Mucosa of descending colon (tissue), 3 donors: Measurements from ENCODE around the gene IL16. TPM values are rescaled to one million over a fixed set of nuclear protein-coding genes. Genes with fewer than 3 reads are reported as not detected.

ENCODE experiments used
- ATAC-seq: fragments of 200-7000 bp; cut with Tn5 transposase; one replicate; pipeline ENCODE4 v1.9.1; 2020; ENCODE audit warnings: mild to moderate bottlenecking, moderate library complexity
- DNase-seq, 3 donors: peaks; one replicate each; pipeline ENCODE4 v3.0.0-alpha.2; 2020
- H3K36me3 ChIP-seq: fragments of 200-600 bp; one replicate; pipeline ENCODE4 v1.8.0; 2021; ENCODE audit warnings: low read depth, mild to moderate bottlenecking
- H3K4me1 ChIP-seq: fragments of 200-600 bp; one replicate; pipeline ENCODE4 v1.8.0; 2021; ENCODE audit warnings: low read depth, mild to moderate bottlenecking
- H3K4me3 ChIP-seq: fragments of 200-600 bp; one replicate; pipeline ENCODE4 v1.8.0; 2021; ENCODE audit warnings: mild to moderate bottlenecking
- H3K9me3 ChIP-seq: fragments of 200-600 bp; one replicate; pipeline ENCODE4 v1.8.0; 2021; ENCODE audit warnings: mild to moderate bottlenecking
- intact Hi-C, 2 donors: fragments of 100-400 bp; cut with DNase I in 1 of 2; cut with micrococcal nuclease in 1 of 2; formaldehyde crosslinking; loops; one replicate each; pipeline versions ENCODE4 v1.11.0 to v1.11.1; 2022; cut with DNase I, micrococcal nuclease
- total RNA-seq, 3 donors: library from RNA; stranded (reverse); fragmentation: NEBNext Ultra II Directional in 2 of 3; extraction: Animal tissue kit (Norgen Biotek cat#: 25700) in 2 of 3; gene quantifications; one replicate each; pipeline versions ENCODE4 v1.2.1 to v1.2.4, GENCODE V29; 2021 to 2023
- TF ChIP-seq, protein P1 (sequence below): fragments of 200-600 bp; IDR thresholded peaks from one replicate; pipeline ENCODE4 v1.8.0; 2022; ENCODE audit warnings: antibody characterized with exemption, mild to moderate bottlenecking
- donor health status: DM: no; HTN: no; CAD: no; lungs with moderate emphysema.
- donor health status: DM: no; HTN: no; CAD: no.
- donor health status: DM: no; HTN: yes; CAD: no.

Gene IL16
- total RNA-seq, 3 donors from 2014 or later: 6.2 to 9.5 (median 8.4) TPM

DNA sequence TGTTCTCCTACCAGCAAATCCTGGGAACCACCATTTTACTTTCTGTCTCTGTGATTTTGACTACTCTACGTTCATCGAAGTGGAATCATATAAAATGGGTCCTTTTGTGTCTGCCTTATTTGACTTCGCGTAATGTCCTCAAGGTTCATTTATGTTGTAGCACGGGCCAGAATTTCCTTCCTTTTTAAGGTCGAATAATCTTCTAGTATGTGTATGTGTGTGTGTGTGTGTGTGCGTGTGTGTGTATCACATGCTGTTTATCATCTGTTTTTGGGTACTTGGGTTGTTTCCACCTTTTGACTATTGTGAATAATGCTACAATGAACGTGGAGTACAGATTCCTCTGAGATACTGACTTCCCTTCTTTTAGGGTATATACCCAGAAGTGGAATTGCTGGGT lies 91.9 kb downstream of the IL16 start:
- no peaks in the 10 kb centered on the region for H3K4me1 ChIP-seq
- H3K9me3 ChIP-seq: no peaks in the 10 kb centered on the region
- H3K36me3 ChIP-seq: no peaks in the 10 kb centered on the region
- TF ChIP-seq, protein P1, sequence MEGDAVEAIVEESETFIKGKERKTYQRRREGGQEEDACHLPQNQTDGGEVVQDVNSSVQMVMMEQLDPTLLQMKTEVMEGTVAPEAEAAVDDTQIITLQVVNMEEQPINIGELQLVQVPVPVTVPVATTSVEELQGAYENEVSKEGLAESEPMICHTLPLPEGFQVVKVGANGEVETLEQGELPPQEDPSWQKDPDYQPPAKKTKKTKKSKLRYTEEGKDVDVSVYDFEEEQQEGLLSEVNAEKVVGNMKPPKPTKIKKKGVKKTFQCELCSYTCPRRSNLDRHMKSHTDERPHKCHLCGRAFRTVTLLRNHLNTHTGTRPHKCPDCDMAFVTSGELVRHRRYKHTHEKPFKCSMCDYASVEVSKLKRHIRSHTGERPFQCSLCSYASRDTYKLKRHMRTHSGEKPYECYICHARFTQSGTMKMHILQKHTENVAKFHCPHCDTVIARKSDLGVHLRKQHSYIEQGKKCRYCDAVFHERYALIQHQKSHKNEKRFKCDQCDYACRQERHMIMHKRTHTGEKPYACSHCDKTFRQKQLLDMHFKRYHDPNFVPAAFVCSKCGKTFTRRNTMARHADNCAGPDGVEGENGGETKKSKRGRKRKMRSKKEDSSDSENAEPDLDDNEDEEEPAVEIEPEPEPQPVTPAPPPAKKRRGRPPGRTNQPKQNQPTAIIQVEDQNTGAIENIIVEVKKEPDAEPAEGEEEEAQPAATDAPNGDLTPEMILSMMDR: no peak
- intact Hi-C loops: no loop called here
- DNase-seq (no peak), ATAC-seq (no peak)
- H3K4me3 ChIP-seq: no peak overlapping the region

- ATAC-seq: no peak
- no peaks in the 10 kb centered on the region for H3K36me3 ChIP-seq
- H3K4me3 ChIP-seq: no peak overlapping the region
- no peaks in the 10 kb centered on the region for H3K9me3 ChIP-seq
- intact Hi-C loops: no loop called here
- DNase-seq: no peak
- H3K4me1 ChIP-seq: no peaks in the 10 kb centered on the region
- TF ChIP-seq, protein P1: no peak
Observed at GRCh38 chr15:81289910-81290309, 93.2 kb downstream of the IL16 start.

- TF ChIP-seq, protein P1: no peak
- DNase-seq: no peak
- intact Hi-C loops: no loop called here
- ATAC-seq: no peak
- H3K9me3 ChIP-seq: no peaks in the 10 kb centered on the region
- H3K4me1 ChIP-seq: no peaks in the 10 kb centered on the region
- H3K36me3 ChIP-seq: no peaks in the 10 kb centered on the region
- H3K4me3 ChIP-seq: no peak overlapping the region
Observed at GRCh38 chr15:81291916-81292522, 95.3 kb downstream of the IL16 start.

GRCh38 chr15:81292523-81293001 lies 95.9 kb downstream of the IL16 start:
- Histone ChIP-seq H3K4me1 (no peaks in the 10 kb centered on the region), H3K9me3 (no peaks in the 10 kb centered on the region), H3K36me3 (no peaks in the 10 kb centered on the region), H3K4me3 (no peak overlapping the region)
- TF ChIP-seq, protein P1: no peak
- DNase-seq: peak in 2 of 3 donors; percentile 29 to 84
- intact Hi-C loops: no loop called here
- ATAC-seq: peak; percentile 42

GRCh38 chr15:81293728-81294515 lies 97.2 kb downstream of the IL16 start:
- ATAC-seq (peak; percentile 69), DNase-seq (peak; percentile 46 to 73 (median 60))
- no peak overlapping the region for H3K4me3 ChIP-seq
- H3K9me3 ChIP-seq: no peaks in the 10 kb centered on the region
- intact Hi-C loops: no loop called here
- H3K4me1 ChIP-seq: no peaks in the 10 kb centered on the region
- TF ChIP-seq, protein P1: no peak
- H3K36me3 ChIP-seq: no peaks in the 10 kb centered on the region
